Measurements from ENCODE around the gene TRAK1. TPM values are rescaled to one million over a fixed set of nuclear protein-coding genes. Genes with fewer than 3 reads are reported as not detected.
A peak's percentile ranks its signal among the peaks of the same experiment; 100 is the strongest.

Gene TRAK1
- polyA plus RNA-seq, 1 donor from 2014 or later, result 24.6 TPM

DNA sequence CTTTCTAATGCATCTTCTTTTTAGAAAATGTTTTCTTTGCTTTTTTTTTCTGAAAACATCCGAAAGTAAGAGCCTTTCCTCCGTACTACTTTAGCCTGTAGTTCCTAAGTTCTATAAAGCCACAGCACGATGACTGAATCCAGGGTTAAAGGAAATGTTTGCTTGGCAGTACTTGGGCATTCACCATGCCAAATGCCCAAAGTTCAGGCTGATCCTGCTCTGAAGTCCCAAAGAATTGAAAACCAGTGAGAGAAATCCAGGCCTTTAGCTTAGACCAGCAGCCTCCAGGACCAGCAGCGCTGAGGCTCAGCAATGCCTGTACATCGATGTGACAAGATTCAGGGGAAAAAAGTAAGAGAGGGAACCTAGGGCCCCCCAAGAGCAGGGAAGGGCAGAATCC lies 139.7 kb downstream of the TRAK1 start:
- peaks cover 2 to 5% (median 4%) of the 10 kb centered on the region in 3 donors for H3K4me1 Mint-ChIP-seq
- H3K27ac Mint-ChIP-seq, result no peak overlapping the region
- H3K9me3 Mint-ChIP-seq, result no peaks in the 10 kb centered on the region

DNA sequence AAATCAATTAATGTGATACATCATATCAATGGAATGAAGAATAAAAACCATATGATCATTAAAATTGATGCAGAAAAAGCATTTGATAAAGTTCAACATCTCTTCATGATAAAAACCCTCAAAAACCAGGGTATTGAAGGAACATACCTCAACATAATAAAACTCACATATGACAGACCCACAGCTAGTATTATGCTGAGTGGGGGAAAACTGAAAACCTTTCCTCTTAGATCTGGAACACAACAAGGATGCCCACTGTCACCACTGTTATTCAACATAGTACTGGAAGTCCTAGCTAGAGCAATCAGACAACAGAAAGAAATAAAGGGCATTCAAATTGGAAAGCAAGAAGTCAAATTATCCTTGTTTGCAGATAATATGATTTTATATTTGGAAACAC lies 144.4 kb downstream of the TRAK1 start:
- no peak overlapping the region for H3K27ac Mint-ChIP-seq
- H3K4me3 Mint-ChIP-seq, result no peak overlapping the region
- peaks cover 2 to 13% (median 7%) of the 10 kb centered on the region in 3 donors for H3K9me3 Mint-ChIP-seq
- H3K27me3 Mint-ChIP-seq, result peaks cover 15% of the 10 kb centered on the region
- no peaks in the 10 kb centered on the region for H3K4me1 Mint-ChIP-seq
- peaks cover 1% of the 10 kb centered on the region for H3K36me3 Mint-ChIP-seq

More for the DNA sequence above, 139.7 kb downstream of the TRAK1 start:
- Mint-ChIP-seq H3K27me3 (peaks cover 5% of the 10 kb centered on the region), H3K4me3 (no peak overlapping the region), H3K36me3 (peaks cover 6% of the 10 kb centered on the region)

DNA sequence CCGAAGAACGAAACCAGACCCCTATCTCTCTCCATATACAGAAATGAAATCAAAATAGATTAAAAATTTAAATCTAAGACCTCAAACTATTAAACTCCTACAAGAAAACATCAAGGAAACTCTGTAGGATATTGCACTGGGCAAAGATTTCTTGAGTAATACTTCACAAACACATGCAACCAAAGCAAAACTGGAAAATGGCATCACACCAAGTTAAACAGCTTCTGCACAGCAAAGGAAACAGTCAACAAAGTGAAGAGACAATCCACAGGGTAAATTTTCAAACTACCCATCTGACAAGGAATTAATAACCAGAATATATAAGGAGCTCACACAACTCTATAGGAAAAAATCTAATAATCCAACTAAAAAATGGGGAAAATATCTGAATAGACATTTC lies 145.5 kb downstream of the TRAK1 start:
- Mint-ChIP-seq H3K9me3 (peaks cover 2 to 13% (median 7%) of the 10 kb centered on the region in 3 donors), H3K27me3 (peaks cover 15% of the 10 kb centered on the region), H3K36me3 (peaks cover 1% of the 10 kb centered on the region), H3K27ac (no peak overlapping the region), H3K4me1 (no peaks in the 10 kb centered on the region), H3K4me3 (no peak overlapping the region)

DNA sequence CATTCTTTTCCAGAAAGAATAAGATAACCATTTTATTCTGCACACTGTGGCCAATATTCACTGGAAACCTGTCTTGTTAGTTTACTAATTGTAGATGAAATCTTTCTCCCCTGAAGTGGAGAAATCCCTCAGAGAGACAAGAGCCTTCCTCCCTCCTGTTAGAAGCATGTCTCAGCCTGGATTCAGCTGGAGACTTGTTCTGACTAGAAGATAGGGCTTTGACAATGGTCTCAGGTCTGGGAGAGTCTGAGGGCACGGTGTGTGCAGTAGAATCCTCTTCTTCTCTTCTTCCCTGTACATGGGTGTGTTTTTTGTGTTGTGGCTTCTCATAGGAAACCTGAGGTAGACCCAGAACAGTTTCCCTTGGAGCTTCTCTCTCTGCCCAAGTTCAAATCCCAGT lies 154.9 kb downstream of the TRAK1 start:
- Mint-ChIP-seq H3K9me3 (peaks cover 0 to 4% (median 0%) of the 10 kb centered on the region in 3 donors), H3K4me3 (no peak overlapping the region), H3K27me3 (peaks cover 4% of the 10 kb centered on the region), H3K4me1 (peaks cover 0 to 4% (median 0%) of the 10 kb centered on the region in 3 donors), H3K27ac (no peak overlapping the region), H3K36me3 (peaks cover 2% of the 10 kb centered on the region)

DNA sequence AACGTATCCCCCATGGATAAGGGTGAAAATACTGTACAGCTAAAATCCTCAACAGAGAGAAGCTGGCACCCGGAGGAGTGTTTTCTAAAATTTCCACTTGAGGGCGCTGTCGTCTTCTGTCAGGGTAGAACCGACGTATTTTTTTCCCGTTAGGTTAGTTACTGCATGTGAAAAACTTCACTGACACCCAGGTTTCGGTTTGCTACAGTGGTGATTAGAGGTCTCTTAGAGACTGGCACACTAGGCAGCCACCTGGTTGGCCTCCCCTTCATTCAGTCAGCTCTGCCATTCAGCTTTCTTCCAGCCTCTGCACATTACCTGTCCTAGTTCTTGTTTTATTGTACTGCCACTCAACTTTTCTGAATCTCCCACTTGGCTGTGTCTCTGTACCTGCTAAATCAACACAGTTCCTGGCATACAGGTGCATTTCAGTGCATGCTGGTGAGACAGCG lies 156.4 kb downstream of the TRAK1 start:
- Mint-ChIP-seq H3K27ac (no peak overlapping the region), H3K9me3 (no peaks in the 10 kb centered on the region), H3K27me3 (peaks cover 4% of the 10 kb centered on the region), H3K4me1 (peaks cover 0 to 4% (median 0%) of the 10 kb centered on the region in 3 donors), H3K36me3 (peaks cover 2% of the 10 kb centered on the region), H3K4me3 (no peak overlapping the region)

DNA sequence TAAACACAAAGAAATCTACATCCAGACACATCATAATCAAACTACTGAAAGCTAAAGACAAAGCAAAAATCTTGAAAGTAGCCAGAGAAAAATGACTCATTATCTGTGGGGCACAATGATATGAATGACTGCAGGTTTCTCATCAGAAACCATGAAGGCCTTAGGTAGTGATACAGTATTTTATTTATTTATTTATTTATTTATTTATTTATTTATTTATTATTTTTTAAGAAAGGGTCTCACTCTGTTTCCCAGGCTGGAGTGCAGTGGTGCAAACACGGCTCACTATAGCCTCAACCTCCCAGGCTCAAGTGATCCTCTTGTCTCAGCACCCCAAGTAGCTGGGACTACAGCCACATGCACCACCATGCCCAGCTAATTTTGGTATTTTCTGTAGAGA lies 159.6 kb downstream of the TRAK1 start:
- Mint-ChIP-seq H3K36me3 (peaks cover 2% of the 10 kb centered on the region), H3K4me3 (no peak overlapping the region), H3K9me3 (no peaks in the 10 kb centered on the region), H3K27me3 (peaks cover 6% of the 10 kb centered on the region), H3K4me1 (peaks cover 0 to 4% (median 0%) of the 10 kb centered on the region in 3 donors), H3K27ac (no peak overlapping the region)

DNA sequence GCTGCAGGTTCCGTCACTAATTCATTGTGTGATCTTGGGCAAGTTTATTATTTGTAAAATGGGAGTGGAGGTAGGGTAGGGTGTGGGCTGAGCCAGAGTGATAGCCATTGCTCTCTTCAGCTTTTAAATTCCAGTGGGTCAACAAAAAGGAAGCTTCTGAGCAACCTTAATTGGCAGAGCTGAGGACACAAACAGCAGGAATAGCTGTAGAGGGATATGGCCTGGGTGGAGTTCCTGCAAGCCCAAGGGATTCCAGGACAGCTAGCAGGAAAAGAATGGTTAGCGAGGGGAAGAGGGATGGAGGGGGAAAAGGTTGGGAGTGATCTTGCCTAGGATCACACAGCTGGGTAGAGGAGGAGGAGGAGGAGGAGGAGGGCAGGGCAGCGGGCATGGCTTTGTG lies 163.4 kb downstream of the TRAK1 start:
- H3K27ac Mint-ChIP-seq, result no peak overlapping the region
- peaks cover 0 to 2% (median 0%) of the 10 kb centered on the region in 3 donors for H3K9me3 Mint-ChIP-seq
- H3K4me1 Mint-ChIP-seq, result no peaks in the 10 kb centered on the region
- H3K4me3 Mint-ChIP-seq, result no peak overlapping the region
- peaks cover 2% of the 10 kb centered on the region for H3K36me3 Mint-ChIP-seq
- H3K27me3 Mint-ChIP-seq, result peaks cover 14% of the 10 kb centered on the region

DNA sequence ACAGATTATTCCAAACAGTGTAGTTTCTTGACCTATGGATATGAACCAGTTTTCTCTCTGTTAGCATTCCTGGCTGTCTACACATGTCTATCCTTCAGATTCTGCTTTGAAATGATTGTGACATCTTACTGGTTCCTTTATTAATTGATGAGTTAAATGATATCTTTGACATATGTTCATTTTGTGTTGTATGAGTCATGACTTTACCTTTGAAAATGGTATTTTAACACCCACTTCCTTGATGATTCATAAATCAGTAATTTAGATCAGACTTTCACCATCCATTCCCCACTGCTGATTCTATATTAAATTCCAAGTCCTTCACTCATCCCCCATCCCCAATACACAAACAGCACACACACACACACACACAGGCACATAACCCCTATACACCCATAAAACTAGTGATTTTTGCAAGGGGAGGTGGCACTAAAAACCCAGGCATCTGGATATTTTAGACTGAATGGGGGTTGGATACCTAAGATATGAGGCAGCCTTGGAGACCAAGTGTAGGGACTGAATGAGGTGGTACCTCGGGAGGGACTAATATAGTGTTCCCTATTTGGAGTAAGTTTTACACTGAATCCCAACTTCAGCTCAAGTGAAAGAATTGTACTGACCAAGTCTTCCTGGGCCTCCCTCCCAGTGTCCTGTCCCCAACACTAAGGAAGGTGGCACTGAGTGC lies 165.1 kb downstream of the TRAK1 start:
- Mint-ChIP-seq H3K36me3 (no peaks in the 10 kb centered on the region), H3K27ac (no peak overlapping the region), H3K4me1 (no peaks in the 10 kb centered on the region)

DNA sequence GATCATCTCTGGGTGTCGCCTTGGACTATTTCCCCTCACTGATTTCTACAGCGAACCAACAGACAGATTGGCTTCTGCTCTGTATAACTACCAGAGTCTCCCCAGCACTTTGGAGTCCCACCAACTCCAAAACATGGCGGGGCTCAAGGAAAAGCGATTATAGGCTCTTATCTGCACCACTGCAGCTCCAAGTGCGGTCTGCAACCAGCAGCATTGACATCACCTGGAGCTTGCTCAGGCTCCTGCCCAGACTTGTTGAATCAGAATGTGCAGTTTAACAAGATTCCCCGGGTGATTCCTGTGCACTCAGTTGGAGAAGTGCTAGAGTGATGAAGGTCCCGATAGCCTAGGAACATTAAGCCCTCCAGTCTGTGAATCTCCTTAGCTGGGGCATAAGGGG lies 165.8 kb downstream of the TRAK1 start:
- H3K9me3 Mint-ChIP-seq, result peaks cover 0 to 2% (median 0%) of the 10 kb centered on the region in 3 donors
- H3K4me3 Mint-ChIP-seq, result no peak overlapping the region
- H3K4me1 Mint-ChIP-seq, result no peaks in the 10 kb centered on the region
- no peaks in the 10 kb centered on the region for H3K36me3 Mint-ChIP-seq
- H3K27me3 Mint-ChIP-seq, result peaks cover 25% of the 10 kb centered on the region
- H3K27ac Mint-ChIP-seq, result no peak overlapping the region

More for the DNA sequence above, 165.1 kb downstream of the TRAK1 start:
- H3K4me3 Mint-ChIP-seq, result no peak overlapping the region
- peaks cover 0 to 2% (median 0%) of the 10 kb centered on the region in 3 donors for H3K9me3 Mint-ChIP-seq
- peaks cover 21% of the 10 kb centered on the region for H3K27me3 Mint-ChIP-seq

DNA sequence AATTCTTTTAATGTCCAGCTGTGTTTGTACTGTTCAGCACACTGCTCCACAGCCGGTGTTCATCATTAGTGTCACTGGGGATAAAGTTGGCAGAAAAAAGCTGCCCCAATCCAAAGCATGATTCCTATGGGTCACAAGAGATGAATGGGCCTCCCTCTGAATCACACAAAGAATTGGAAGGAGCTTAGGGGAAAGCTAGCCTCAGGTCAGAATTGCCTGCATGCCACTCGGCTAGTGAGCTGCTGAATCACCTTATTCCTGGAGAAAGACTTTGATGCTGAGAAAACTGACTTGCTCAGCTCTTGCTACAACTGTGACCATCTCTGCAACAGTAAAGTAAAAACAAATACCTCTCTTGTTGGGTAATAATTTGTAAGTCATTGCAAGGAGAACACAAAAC lies 171.4 kb downstream of the TRAK1 start:
- H3K36me3 Mint-ChIP-seq, result no peaks in the 10 kb centered on the region
- peaks cover 0 to 2% (median 0%) of the 10 kb centered on the region in 3 donors for H3K9me3 Mint-ChIP-seq
- peaks cover 2 to 8% (median 4%) of the 10 kb centered on the region in 3 donors for H3K4me1 Mint-ChIP-seq
- no peak overlapping the region for H3K27ac Mint-ChIP-seq
- peaks cover 53% of the 10 kb centered on the region for H3K27me3 Mint-ChIP-seq
- H3K4me3 Mint-ChIP-seq, result no peak overlapping the region

DNA sequence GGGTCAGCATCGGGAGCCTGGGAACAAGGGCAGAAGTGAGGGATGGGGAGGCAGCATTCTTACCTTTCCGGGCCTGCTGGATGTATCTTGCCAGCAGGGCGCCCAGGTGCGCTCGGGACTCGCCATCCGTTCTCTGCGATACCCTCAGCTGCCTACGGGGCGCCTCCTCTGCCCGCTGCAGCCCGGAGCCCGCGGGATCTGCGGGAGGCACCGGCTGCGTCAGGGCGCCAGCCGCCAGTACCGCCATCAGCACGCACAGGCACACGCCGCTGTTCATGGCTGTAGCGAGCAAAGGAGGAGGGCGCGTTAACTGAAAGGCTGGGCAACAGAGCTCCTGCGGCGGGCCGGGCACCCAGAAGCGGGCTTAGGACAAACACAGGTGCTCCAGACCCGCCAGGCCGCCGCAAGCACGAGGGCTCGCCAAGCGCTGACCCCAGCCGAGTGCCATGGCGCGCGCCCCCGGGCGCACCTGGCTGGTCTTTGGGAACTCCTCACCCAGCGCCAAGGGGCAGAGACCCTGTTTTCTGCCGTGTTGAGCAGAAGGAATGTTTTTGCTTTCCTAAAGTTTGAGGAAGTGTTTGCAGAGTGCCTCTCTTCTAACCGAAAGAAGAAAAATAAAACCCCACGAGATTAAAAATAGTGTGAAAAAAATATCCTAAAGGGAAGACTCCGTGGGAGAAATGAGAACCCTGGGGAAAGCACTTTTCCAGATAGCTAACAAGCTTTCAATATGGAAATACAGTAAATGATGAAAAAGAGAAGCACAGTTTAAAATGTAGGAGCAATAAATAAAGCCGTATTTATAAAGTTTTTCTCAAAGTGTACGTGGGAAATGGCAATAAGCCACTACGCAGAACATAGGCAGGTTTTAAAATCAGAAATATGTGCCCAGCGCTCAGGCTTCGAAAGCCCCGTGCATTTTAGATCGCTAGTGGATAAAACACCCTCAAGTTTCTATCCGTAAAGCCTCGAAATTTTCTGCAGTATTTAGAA lies 172.5 kb downstream of the TRAK1 start:
- H3K27me3 Mint-ChIP-seq, result peaks cover 58% of the 10 kb centered on the region
- no peak overlapping the region for H3K27ac Mint-ChIP-seq
- peaks cover 0 to 2% (median 0%) of the 10 kb centered on the region in 3 donors for H3K9me3 Mint-ChIP-seq
- H3K4me1 Mint-ChIP-seq, result peaks cover 2 to 8% (median 4%) of the 10 kb centered on the region in 3 donors
- peak overlapping the region in 2 of 4 donors; percentile 40 to 55 for H3K4me3 Mint-ChIP-seq
- no peaks in the 10 kb centered on the region for H3K36me3 Mint-ChIP-seq

DNA sequence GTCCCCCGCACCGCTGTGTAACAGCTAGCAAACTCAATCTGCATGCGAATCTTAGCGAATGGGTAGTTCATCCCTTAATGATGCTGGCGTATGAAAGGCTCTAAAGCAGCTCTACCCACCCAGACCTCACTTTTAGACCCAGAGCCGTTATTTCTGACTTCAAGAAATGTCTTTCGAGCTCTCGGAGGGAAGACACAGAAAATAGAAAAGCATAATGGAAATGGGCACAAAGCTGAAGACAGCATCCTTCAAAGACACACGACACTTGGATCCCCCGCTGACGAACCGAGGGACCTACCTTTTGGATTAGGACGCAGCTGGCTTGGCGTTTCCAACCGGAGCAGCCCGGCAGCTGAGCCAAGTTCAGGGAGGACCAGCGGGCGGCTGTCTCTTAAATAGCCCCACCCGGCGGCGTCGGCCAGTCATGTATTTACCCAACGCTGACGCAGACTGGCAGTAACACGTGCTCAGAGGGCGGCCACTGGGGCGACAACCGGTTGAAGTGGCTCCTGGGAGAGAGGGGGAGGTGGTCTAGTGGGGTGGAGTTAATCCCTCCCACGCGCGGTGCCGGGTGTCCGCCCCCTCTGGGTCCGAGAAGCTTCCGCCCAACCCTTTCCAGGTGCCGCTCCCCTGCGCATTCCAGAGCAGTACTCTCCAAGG lies 173.4 kb downstream of the TRAK1 start:
- no peaks in the 10 kb centered on the region for H3K36me3 Mint-ChIP-seq
- H3K9me3 Mint-ChIP-seq, result peaks cover 0 to 2% (median 0%) of the 10 kb centered on the region in 3 donors
- peaks cover 2 to 8% (median 4%) of the 10 kb centered on the region in 3 donors for H3K4me1 Mint-ChIP-seq
- no peak overlapping the region for H3K27ac Mint-ChIP-seq
- H3K27me3 Mint-ChIP-seq, result peaks cover 63% of the 10 kb centered on the region
- H3K4me3 Mint-ChIP-seq, result peak overlapping the region in 2 of 4 donors; percentile 41 to 63

DNA sequence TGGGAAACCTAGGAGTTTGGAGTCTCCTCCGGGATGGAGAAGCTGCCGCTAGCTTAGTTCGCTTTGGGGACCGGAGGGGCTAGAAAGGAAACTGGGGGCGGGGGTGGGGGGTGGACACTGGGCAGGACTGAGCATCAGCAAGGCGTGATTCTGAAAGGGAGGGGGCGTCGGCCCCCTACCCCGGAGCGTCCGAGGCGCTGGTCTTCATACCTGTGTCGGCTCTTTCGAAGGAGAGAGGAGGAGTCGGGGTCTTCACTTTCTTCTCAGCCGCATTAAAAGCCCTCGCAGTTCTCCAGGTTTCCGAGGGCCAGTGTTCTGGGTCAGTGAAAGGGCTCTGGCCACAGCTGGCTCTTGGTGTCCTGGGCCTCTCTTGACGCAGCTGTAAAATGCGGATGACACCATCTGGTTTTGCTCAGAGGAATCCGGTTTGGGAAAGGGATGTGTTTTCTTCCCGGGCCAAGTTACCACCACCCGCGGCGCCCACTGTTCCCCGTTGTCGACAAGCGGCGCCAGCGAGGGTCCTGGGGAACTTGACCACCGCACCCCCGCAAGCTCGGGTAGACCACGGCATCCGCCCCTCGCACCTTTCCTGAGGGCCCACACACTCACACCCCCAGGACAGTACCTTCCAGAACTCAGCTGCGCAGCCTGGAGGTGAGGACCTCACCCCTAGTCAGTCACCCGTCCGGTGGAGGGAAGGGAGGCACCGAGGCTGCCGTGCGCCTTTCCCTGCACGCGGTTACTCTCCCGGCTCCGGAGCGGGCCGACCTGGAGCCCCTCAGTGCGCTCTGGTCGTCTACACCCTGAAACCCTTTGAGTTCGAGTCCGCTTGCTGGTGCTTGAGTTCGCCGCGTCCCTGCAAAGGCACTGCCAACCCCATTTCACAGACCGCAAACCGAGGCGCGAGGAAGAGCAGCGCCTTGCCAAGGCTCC lies 174.2 kb downstream of the TRAK1 start:
- Mint-ChIP-seq H3K27me3 (peaks cover 65% of the 10 kb centered on the region), H3K36me3 (no peaks in the 10 kb centered on the region), H3K4me1 (peaks cover 2 to 8% (median 4%) of the 10 kb centered on the region in 3 donors), H3K4me3 (no peak overlapping the region), H3K9me3 (peaks cover 0 to 5% (median 0%) of the 10 kb centered on the region in 3 donors), H3K27ac (no peak overlapping the region)

DNA sequence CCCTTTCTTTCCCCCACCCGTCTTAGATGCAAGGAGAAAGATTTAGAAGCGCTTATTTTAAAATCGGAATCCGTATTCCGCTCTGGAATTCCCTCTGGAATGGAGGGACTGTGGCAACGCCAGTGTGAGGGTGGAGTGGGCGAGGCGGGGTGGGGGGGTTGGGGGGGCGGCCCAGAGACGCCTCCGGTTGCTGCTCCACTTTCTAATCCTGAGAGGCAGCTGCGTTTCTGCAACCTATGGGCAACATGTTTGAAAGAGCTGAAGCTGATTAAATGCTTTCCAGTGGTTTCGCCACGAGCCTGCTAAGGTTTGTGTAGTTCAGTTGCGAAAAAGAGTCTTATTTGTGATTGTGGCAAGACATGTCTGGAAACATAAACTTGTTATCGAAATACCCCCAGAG lies 174.9 kb downstream of the TRAK1 start, which contains the start of gene CCK:
Gene CCK, minus strand, starts transcription at position 101 of the 400 bp plus-strand sequence. CDS start 2,555 bp downstream, outside the sequence.
- Mint-ChIP-seq H3K4me1 (peaks cover 2 to 8% (median 4%) of the 10 kb centered on the region in 3 donors), H3K9me3 (peaks cover 0 to 12% (median 0%) of the 10 kb centered on the region in 3 donors), H3K27ac (no peak within 1 kb of the TSS), H3K36me3 (no peaks in the 10 kb centered on the region), H3K27me3 (peaks cover 66% of the 10 kb centered on the region), H3K4me3 (peak within 1 kb of the TSS in 1 of 4 donors; percentile 37)

All from IgD-negative memory B cell (primary cell).